Endothelial cell of umbilical vein (primary cell): ENCODE measurements around the gene RSPO3. TPM values are rescaled to one million over a fixed set of nuclear protein-coding genes. Genes with fewer than 3 reads are reported as not detected.

Experiments
- BruUV-seq: library from RNA; stranded (reverse); fragments of 400-500 nt; replicated peaks from 2 replicates; lab custom pipeline; 2021; lab: Mats Ljungman, UMichigan
- CTCF ChIA-PET: fragments of 300-600, 350-600 bp; sonication (Branson Sonifier 250); formaldehyde crosslinking; loops from one replicate; lab custom pipeline; 2021; ENCODE audit warnings: antibody characterized with exemption, inconsistent platforms; lab: Charles Lee
- POLR2A ChIA-PET: fragments of 300-600, 350-600 bp; sonication (Branson Sonifier 250); formaldehyde crosslinking; loops from one replicate; lab custom pipeline; 2021; ENCODE audit warnings: antibody characterized with exemption, inconsistent platforms; lab: Charles Lee
- DNase-seq: peaks from one replicate; pipeline ENCODE4 v3.0.0-alpha.2; 2011; ENCODE audit warnings: low read depth, low spot score
- FAIRE-seq: peaks from 2 replicates; lab custom pipeline; 2011; peaks lifted over from hg19 to GRCh38; lab: Jason Lieb, UNC
- H2AFZ ChIP-seq: 2 replicates; pipeline ENCODE4 v1.6.0; 2012; ENCODE audit warnings: low read depth, low read length, control low read depth, inconsistent platforms
- H3K27ac ChIP-seq: 2 replicates; pipeline ENCODE4 v1.5.1; 2011; ENCODE audit warnings: low read depth, mild to moderate bottlenecking, control low read depth, low read length, moderate library complexity; ENCODE audit not compliant: insufficient read depth
- H3K27me3 ChIP-seq, 2 experiments: 2 replicates each; pipeline versions ENCODE4 v1.6.0 to v1.6.1; 2011; ENCODE audit warnings: low read length in 2 of 2, mixed read lengths in 1 of 2; ENCODE audit not compliant: control insufficient read depth in 2 of 2, insufficient read depth in 2 of 2
- H3K36me3 ChIP-seq, 2 experiments: 2 replicates in 1 of 2; 3 replicates in 1 of 2; pipeline ENCODE4 v1.5.1; 2011; ENCODE audit warnings: low read length in 2 of 2, mild to moderate bottlenecking in 1 of 2, moderate library complexity in 1 of 2; ENCODE audit not compliant: control insufficient read depth in 2 of 2, insufficient read depth in 2 of 2; ENCODE audit errors: extremely low read depth in 1 of 2
- H3K4me1 ChIP-seq: 3 replicates; pipeline ENCODE4 v1.5.1; 2011; ENCODE audit warnings: mild to moderate bottlenecking, low read length; ENCODE audit not compliant: control insufficient read depth, insufficient read depth; ENCODE audit errors: extremely low read depth
- H3K4me2 ChIP-seq: 2 replicates; pipeline ENCODE4 v1.6.1; 2011; ENCODE audit warnings: low read length, control low read depth, mixed read lengths; ENCODE audit not compliant: insufficient read depth
- H3K4me3 ChIP-seq, 3 experiments: fragments of 200-600 bp in 1 of 3; sonication (generic), shearing (Covaris generic) in 1 of 3; replicated peaks in 1 of 3; 2 replicates each; pipeline ENCODE4 v1.5.1; 2011 to 2016; ENCODE audit warnings: control low read depth in 3 of 3, low read length in 3 of 3, mild to moderate bottlenecking in 2 of 3, inconsistent platforms in 1 of 3, low read depth in 1 of 3, moderate library complexity in 1 of 3; ENCODE audit not compliant: insufficient read depth in 1 of 3
- H3K79me2 ChIP-seq: 2 replicates; pipeline ENCODE4 v1.6.0; 2012; ENCODE audit warnings: low read length, inconsistent platforms; ENCODE audit not compliant: control insufficient read depth, insufficient read depth
- H3K9ac ChIP-seq: replicated peaks from 2 replicates; pipeline ENCODE3; 2011; ENCODE audit warnings: low read length, control low read depth; ENCODE audit not compliant: insufficient read depth; ENCODE audit errors: extremely low read depth
- H3K9me1 ChIP-seq: replicated peaks from 3 replicates; pipeline ENCODE4 v1.6.0; 2011; ENCODE audit warnings: mild to moderate bottlenecking, low read length; ENCODE audit not compliant: control insufficient read depth, insufficient read depth; ENCODE audit errors: extremely low read depth
- H3K9me3 ChIP-seq: replicated peaks from 2 replicates; pipeline ENCODE4 v1.5.1; 2012; ENCODE audit warnings: low read length, inconsistent platforms; ENCODE audit not compliant: control insufficient read depth, insufficient read depth
- H4K20me1 ChIP-seq: replicated peaks from 2 replicates; pipeline ENCODE3; 2011; ENCODE audit warnings: mild to moderate bottlenecking, low read length; ENCODE audit not compliant: control insufficient read depth, insufficient read depth; ENCODE audit errors: extremely low read depth
- EZH2 ChIP-seq: IDR thresholded peaks from 2 replicates; pipeline ENCODE4 v1.6.1; 2012; ENCODE audit warnings: borderline replicate concordance, low read depth, mild to moderate bottlenecking, moderate library complexity, low read length, inconsistent platforms; ENCODE audit not compliant: severe bottlenecking
- FOS ChIP-seq: IDR thresholded peaks from 2 replicates; pipeline ENCODE4 v1.6.1; 2011; ENCODE audit warnings: mild to moderate bottlenecking, low read length, moderate library complexity, borderline replicate concordance; ENCODE audit not compliant: insufficient read depth
- GATA2 ChIP-seq: IDR thresholded peaks from 2 replicates; pipeline ENCODE4 v1.7.0; 2011; ENCODE audit warnings: low read depth, mild to moderate bottlenecking, moderate library complexity, mixed read lengths, low read length; ENCODE audit not compliant: insufficient read length, insufficient read depth
- JUN ChIP-seq: IDR thresholded peaks from 2 replicates; pipeline ENCODE4 v1.6.1; 2011; ENCODE audit warnings: borderline replicate concordance, low read depth; ENCODE audit not compliant: insufficient read length, insufficient read depth
- MYC ChIP-seq: IDR thresholded peaks from one replicate; pipeline ENCODE4 v1.6.1; 2011; ENCODE audit warnings: mild to moderate bottlenecking, low read depth, low read length
- POLR2A ChIP-seq: IDR thresholded peaks from 2 replicates; pipeline ENCODE4 v1.6.1; 2012; ENCODE audit warnings: low read depth, mild to moderate bottlenecking, control low read depth, low read length
- POLR2AphosphoS5 ChIP-seq: IDR thresholded peaks from 2 replicates; pipeline ENCODE4 v1.6.1; 2012; ENCODE audit warnings: low read depth, mild to moderate bottlenecking, control low read depth, low read length, moderate library complexity; ENCODE audit not compliant: insufficient read depth
- dilution Hi-C: fragments of 300-500 bp; cut with MboI; formaldehyde crosslinking; loops from one replicate; pipeline ENCODE4 v1.15.0; 2019; ENCODE audit warnings: low sequenced_read_pairs; ENCODE audit not compliant: extremely low pct_ligation_motif_present
- intact Hi-C: fragments of 100-400 bp; cut with micrococcal nuclease; formaldehyde crosslinking; loops from one replicate; pipeline ENCODE4 v1.10.0; 2022
- polyA plus RNA-seq, 4 experiments: library from polyadenylated mRNA; depleted of rRNA in 3 of 4; stranded (reverse) in 3 of 4; unstranded in 1 of 4; fragments of >200 nt; gene quantifications; 2 replicates each; pipeline versions ENCODE4 v1.2.1 to v1.2.3, GENCODE V29; 2011 to 2012; ENCODE audit warnings: missing spikeins in 1 of 4
- total RNA-seq: library from RNA; stranded (reverse); gene quantifications from 2 replicates; pipeline ENCODE4 v1.2.3, GENCODE V29; 2021
- TF ChIP-seq, protein P1 (sequence below), 2 donors: IDR thresholded peaks; 1 replicate in 1 of 2; 2 replicates in 1 of 2; pipeline ENCODE4 v1.5.1; 2011; ENCODE audit warnings: low read length in 2 of 2, mild to moderate bottlenecking in 2 of 2, moderate library complexity in 2 of 2, control low read depth in 1 of 2, inconsistent platforms in 1 of 2, low read depth in 1 of 2; ENCODE audit not compliant: insufficient read depth in 1 of 2; ENCODE audit errors: extremely low read depth in 1 of 2
- TF ChIP-seq, protein P2 (sequence below): IDR thresholded peaks from 2 replicates; pipeline ENCODE4 v1.6.1; 2011; ENCODE audit not compliant: insufficient read depth, insufficient read length

Gene RSPO3
- total and polyA plus RNA-seq, 2 donors (not counting 3 experiments of a cell fraction or from before 2014, with no cell fraction given): 1.8 to 11.1 TPM

DNA sequence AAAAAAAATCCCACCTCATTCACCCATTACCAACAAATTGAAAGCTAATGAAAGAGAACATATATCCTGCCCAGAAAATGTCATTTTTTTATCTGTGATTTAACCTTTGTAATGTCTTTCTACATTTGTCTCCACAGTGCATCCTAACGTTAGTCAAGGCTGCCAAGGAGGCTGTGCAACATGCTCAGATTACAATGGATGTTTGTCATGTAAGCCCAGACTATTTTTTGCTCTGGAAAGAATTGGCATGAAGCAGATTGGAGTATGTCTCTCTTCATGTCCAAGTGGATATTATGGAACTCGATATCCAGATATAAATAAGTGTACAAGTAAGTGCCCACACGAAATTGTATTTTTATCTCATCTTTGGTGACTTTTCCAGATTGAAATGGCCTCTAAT lies 30.0 kb downstream of the RSPO3 start:
- Histone ChIP-seq H3K79me2 (no peaks in the 10 kb centered on the region), H3K4me3 (no peak overlapping the region), H3K9me3 (no peaks in the 10 kb centered on the region), H3K27me3 (no peaks in the 10 kb centered on the region), H3K36me3 (no peaks in the 10 kb centered on the region), H4K20me1 (no peaks in the 10 kb centered on the region), H3K4me2 (no peak overlapping the region), H2AFZ (no peak overlapping the region), H3K27ac (no peak overlapping the region), H3K4me1 (peaks cover 21% of the 10 kb centered on the region), H3K9me1 (no peaks in the 10 kb centered on the region), H3K9ac (no peak overlapping the region)
- TF ChIP-seq EZH2: no peak
- no peak for TF ChIP-seq MYC
- TF ChIP-seq GATA2: no peak
- no peak for TF ChIP-seq FOS
- TF ChIP-seq, protein P1, sequence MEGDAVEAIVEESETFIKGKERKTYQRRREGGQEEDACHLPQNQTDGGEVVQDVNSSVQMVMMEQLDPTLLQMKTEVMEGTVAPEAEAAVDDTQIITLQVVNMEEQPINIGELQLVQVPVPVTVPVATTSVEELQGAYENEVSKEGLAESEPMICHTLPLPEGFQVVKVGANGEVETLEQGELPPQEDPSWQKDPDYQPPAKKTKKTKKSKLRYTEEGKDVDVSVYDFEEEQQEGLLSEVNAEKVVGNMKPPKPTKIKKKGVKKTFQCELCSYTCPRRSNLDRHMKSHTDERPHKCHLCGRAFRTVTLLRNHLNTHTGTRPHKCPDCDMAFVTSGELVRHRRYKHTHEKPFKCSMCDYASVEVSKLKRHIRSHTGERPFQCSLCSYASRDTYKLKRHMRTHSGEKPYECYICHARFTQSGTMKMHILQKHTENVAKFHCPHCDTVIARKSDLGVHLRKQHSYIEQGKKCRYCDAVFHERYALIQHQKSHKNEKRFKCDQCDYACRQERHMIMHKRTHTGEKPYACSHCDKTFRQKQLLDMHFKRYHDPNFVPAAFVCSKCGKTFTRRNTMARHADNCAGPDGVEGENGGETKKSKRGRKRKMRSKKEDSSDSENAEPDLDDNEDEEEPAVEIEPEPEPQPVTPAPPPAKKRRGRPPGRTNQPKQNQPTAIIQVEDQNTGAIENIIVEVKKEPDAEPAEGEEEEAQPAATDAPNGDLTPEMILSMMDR (IDR thresholded peaks at IDR 0.05; ENCODE audit: extremely low read depth in 1 of 2, insufficient read depth in 1 of 2, low read depth in 1 of 2, low read length in 2 of 2): no peak
- TF ChIP-seq, protein P2, sequence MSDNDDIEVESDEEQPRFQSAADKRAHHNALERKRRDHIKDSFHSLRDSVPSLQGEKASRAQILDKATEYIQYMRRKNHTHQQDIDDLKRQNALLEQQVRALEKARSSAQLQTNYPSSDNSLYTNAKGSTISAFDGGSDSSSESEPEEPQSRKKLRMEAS: no peak
- no peak for TF ChIP-seq POLR2AphosphoS5
- TF ChIP-seq JUN: no peak
- no peak for TF ChIP-seq POLR2A
- peak; percentile 29 for DNase-seq
- FAIRE-seq: no peak
- ChIA-PET CTCF (no interaction called here), POLR2A (no interaction called here)
- dilution Hi-C loops: no loop called here
- BruUV-seq: no TSS peak
- intact Hi-C loops: no loop called here
